ENCODE data around the gene TENM3. TPM values are rescaled to one million over a fixed set of nuclear protein-coding genes. Genes with fewer than 3 reads are reported as not detected.

Gene TENM3
- total RNA-seq, 2 donors from 2014 or later, result 21.4 to 52.3 TPM

- intact Hi-C loops (cut with DNase I), result no loop called here
- H3K9me3 ChIP-seq, result no peaks in the 10 kb centered on the region
- no peaks in the 10 kb centered on the region for H3K4me1 ChIP-seq (replicated peaks)
- no peak for TF ChIP-seq CTCF (IDR thresholded peaks at IDR 0.05)
- TF ChIP-seq POLR2AphosphoS5 (IDR thresholded peaks at IDR 0.05), result no peak
- TF ChIP-seq POLR2A (IDR thresholded peaks at IDR 0.05), result no peak
- no peak overlapping the region for H3K4me3 ChIP-seq
- DNase-seq (ENCODE audit: low spot score), result no peak
- no peak overlapping the region for H3K27ac ChIP-seq
- 76% methylated on average over 11 of the region's 11 CpGs for WGBS
- H3K27me3 ChIP-seq (replicated peaks; ENCODE audit: insufficient read depth), result no peaks in the 10 kb centered on the region
- no peaks in the 10 kb centered on the region for H3K36me3 ChIP-seq
Measured at GRCh38 chr4:182291597-182292270, 48.5 kb downstream of the TENM3 start.

GRCh38 chr4:182292612-182293011 is 49.4 kb downstream of the TENM3 start:
- Histone ChIP-seq H3K4me3 (no peak overlapping the region), H3K27ac (no peak overlapping the region), H3K36me3 (no peaks in the 10 kb centered on the region), H3K4me1 (replicated peaks) (no peaks in the 10 kb centered on the region), H3K9me3 (no peaks in the 10 kb centered on the region), H3K27me3 (replicated peaks; ENCODE audit: insufficient read depth) (no peaks in the 10 kb centered on the region)
- intact Hi-C loops (cut with DNase I), result no loop called here
- TF ChIP-seq POLR2A (IDR thresholded peaks at IDR 0.05) (no peak), CTCF (IDR thresholded peaks at IDR 0.05) (no peak), POLR2AphosphoS5 (IDR thresholded peaks at IDR 0.05) (no peak)
- WGBS, result 87% methylated on average over 4 of the region's 4 CpGs
- no peak for DNase-seq (ENCODE audit: low spot score)

- H3K27ac ChIP-seq, result no peak overlapping the region
- WGBS, result 77% methylated on average over 14 of the region's 14 CpGs
- no peaks in the 10 kb centered on the region for H3K9me3 ChIP-seq
- H3K4me1 ChIP-seq (replicated peaks), result no peaks in the 10 kb centered on the region
- DNase-seq (ENCODE audit: low spot score), result no peak
- no peak overlapping the region for H3K4me3 ChIP-seq
- no peaks in the 10 kb centered on the region for H3K27me3 ChIP-seq (replicated peaks; ENCODE audit: insufficient read depth)
- intact Hi-C loops (cut with DNase I), result no loop called here
- TF ChIP-seq POLR2A (IDR thresholded peaks at IDR 0.05), result no peak
- TF ChIP-seq CTCF (IDR thresholded peaks at IDR 0.05), result no peak
- no peak for TF ChIP-seq POLR2AphosphoS5 (IDR thresholded peaks at IDR 0.05)
- H3K36me3 ChIP-seq, result no peaks in the 10 kb centered on the region
Measured at GRCh38 chr4:182293691-182294255, 50.6 kb downstream of the TENM3 start.

- H3K4me3 ChIP-seq, result no peak overlapping the region
- no peak for DNase-seq (ENCODE audit: low spot score)
- H3K27ac ChIP-seq, result no peak overlapping the region
- TF ChIP-seq CTCF (IDR thresholded peaks at IDR 0.05) (no peak), POLR2A (IDR thresholded peaks at IDR 0.05) (no peak)
- H3K27me3 ChIP-seq (replicated peaks; ENCODE audit: insufficient read depth), result no peaks in the 10 kb centered on the region
- no peaks in the 10 kb centered on the region for H3K36me3 ChIP-seq
- 78% methylated on average over 4 of the region's 4 CpGs for WGBS
- H3K4me1 ChIP-seq (replicated peaks), result no peaks in the 10 kb centered on the region
- no peaks in the 10 kb centered on the region for H3K9me3 ChIP-seq
- intact Hi-C loops (cut with DNase I), result no loop called here
Measured at GRCh38 chr4:182294451-182294850, 51.2 kb downstream of the TENM3 start.

GRCh38 chr4:182297659-182298058 is 54.5 kb downstream of the TENM3 start:
- no peak for TF ChIP-seq POLR2A (IDR thresholded peaks at IDR 0.05)
- no peak for TF ChIP-seq CTCF (IDR thresholded peaks at IDR 0.05)

More at GRCh38 chr4:182297659-182298058, 54.5 kb downstream of the TENM3 start:
- Histone ChIP-seq H3K27ac (no peak overlapping the region), H3K27me3 (replicated peaks; ENCODE audit: insufficient read depth) (no peaks in the 10 kb centered on the region), H3K9me3 (no peaks in the 10 kb centered on the region), H3K36me3 (no peaks in the 10 kb centered on the region), H3K4me3 (no peak overlapping the region), H3K4me1 (replicated peaks) (no peaks in the 10 kb centered on the region)
- 82% methylated on average over 9 of the region's 9 CpGs for WGBS
- no peak for DNase-seq (ENCODE audit: low spot score)
- intact Hi-C loops (cut with DNase I), result no loop called here
